AG09319 (cell line): Measurements from ENCODE around the gene ISYNA1.
"Not testable (repeated sequence)": the region's sequence is repeated elsewhere in the genome, so short reads cannot be mapped to it uniquely, and the experiment has no call there.

ENCODE experiments used
- DNase-seq: peaks from one replicate; pipeline ENCODE4 v3.0.0-alpha.2; 2010; ENCODE audit warnings: low read depth; ENCODE audit errors: extremely low read depth
- TF ChIP-seq, protein P1 (sequence below): IDR thresholded peaks from 2 replicates; pipeline ENCODE4 v1.5.1; 2011; ENCODE audit warnings: low read depth, mild to moderate bottlenecking, inconsistent platforms, low read length, moderate library complexity

ISYNA1 gene

DNA sequence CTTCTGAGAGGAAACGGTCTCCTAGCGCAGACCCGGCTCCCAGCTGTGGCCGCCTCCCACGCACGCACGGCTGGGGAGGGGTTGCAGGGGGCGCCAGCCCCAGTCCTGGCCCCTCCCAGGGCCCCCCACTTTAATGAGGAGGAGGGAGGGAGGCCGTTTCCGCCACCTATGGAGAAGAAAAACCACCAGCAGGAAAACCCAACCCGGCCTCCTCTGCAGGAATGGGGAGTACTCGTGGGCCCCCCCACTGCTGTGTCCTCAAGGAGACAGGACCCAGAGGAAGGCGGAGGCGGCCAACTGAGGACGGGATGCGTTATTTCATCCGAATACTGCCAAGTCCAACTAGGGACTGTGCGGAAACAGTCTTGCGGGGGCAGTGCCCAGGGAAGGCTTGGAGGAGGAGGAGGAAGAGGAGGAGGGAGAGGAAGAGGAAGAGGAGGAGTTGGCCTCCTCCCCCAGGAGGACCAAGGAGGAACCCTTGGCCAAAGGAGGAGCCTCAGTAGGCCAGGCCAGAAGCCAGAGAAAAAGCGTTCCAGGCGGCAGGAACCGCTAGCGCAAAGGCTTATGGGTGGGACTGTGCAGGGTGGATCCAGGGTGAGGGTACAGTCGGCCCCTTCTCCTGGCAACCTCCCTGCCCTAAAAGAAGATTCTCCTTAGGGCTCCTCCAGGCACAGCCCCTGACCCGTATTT, 22.6 kb downstream of the ISYNA1 start:
- peak; percentile 71 for DNase-seq
- TF ChIP-seq, protein P1, sequence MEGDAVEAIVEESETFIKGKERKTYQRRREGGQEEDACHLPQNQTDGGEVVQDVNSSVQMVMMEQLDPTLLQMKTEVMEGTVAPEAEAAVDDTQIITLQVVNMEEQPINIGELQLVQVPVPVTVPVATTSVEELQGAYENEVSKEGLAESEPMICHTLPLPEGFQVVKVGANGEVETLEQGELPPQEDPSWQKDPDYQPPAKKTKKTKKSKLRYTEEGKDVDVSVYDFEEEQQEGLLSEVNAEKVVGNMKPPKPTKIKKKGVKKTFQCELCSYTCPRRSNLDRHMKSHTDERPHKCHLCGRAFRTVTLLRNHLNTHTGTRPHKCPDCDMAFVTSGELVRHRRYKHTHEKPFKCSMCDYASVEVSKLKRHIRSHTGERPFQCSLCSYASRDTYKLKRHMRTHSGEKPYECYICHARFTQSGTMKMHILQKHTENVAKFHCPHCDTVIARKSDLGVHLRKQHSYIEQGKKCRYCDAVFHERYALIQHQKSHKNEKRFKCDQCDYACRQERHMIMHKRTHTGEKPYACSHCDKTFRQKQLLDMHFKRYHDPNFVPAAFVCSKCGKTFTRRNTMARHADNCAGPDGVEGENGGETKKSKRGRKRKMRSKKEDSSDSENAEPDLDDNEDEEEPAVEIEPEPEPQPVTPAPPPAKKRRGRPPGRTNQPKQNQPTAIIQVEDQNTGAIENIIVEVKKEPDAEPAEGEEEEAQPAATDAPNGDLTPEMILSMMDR = no peak; the same call in 1 of the 2 replicates

DNA sequence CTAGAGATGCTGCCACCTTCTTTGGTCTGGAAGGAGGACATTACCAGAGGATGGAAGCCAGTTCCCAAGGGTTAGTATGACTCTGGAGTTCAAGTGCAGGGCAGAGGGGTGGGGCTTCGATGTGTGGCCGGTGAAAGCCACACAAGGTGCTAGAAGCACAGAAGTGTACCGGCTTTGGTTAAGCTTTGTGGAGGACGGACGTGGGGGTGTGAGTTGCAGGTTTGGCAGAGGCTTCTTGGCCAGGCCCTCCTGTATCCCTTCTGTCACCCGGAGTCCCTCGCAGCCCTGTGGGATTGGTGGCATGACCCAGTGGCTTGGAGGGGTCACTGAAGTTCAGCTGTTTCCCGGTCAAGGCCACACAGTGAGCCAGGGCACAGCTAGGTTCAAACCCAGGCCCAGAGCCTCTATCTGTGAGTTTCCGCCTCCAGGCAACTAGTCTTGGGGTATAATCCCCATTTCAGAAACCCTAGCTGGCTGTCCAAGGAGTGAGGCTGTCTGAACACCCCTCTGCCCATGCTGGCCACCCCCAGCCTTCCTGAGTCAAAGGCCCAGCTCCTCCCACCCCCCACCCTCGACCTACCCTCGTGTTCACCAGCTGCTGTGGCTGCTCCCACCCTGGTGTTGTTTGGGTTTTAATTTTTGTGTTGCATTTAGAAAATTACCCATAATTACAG, 23.3 kb downstream of the ISYNA1 start:
- no peak for DNase-seq
- TF ChIP-seq, protein P1 = no peak

DNA sequence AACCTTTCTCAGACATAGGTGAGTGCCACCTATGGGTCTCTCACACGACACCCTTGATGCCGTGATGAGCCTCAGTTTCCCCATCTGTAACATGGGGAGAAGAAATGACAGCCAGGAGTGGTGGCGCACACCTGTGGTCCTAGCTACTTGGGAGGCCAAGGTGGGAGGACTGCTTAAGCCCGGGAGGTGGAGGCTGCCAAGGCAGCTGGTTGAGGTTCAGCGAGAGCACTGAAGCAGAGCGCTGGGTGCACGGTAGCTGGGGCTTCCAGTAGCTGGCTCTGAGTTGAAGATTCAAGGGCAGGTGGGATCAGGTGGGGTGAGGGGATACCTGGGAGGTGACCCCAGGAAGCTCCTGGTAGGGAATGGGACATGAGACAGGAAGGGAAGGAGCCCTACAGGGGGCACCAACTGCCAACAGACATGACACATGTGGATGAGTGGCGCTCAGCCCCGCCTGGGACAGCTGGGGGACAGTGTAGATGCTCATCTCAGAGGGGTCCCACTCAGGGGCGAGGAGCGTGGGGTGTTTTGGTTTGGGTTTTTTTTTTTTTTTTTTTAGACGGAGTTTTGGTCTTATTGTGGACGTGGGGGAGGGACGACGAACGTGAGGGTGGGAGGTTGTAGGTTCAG, 25.2 kb downstream of the ISYNA1 start:
- TF ChIP-seq, protein P1 = no peak
- DNase-seq = no peak

DNA sequence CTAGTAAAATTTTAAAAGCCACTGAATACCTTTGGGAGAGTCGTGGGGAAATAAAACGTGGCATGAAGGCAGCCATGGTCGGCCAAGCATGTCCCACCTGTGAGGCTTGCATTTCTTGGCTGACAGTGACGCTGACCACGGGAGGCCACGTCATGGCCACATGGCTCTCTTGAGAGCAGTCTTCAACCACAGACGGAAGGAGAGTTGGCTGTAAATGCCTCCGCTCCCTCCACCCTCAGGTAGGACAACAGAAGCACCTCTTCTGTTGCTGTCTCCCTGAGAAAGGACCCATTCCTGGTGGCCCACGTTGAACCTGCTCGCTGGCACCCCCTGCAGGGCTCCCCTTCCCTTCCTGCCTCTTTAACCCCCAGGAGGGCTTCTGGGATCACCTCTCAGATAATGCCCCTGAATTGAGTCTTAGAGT, 29.9 kb downstream of the ISYNA1 start:
- TF ChIP-seq, protein P1 = peak; percentile 44
- DNase-seq = no peak

DNA sequence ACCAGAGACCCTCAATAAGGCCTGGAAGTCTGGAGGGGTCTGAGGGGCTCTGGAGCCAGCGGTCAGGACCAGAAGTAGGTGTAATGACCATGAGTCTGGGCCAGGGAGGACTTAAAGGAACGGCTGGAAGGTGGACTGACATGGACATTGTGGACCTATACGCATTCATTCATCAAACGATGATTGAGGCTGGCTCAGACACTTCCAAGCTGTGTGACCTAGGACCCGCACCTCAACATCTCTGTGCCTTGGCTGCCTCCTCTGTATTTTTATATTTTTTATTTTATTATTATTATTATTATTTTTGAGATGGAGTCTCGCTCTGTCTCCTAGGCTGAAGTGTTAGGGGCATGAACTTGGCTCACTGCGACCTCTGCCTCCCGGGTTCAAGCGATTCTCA, 31.2 kb downstream of the ISYNA1 start:
- no peak for DNase-seq
- TF ChIP-seq, protein P1 = no peak

DNA sequence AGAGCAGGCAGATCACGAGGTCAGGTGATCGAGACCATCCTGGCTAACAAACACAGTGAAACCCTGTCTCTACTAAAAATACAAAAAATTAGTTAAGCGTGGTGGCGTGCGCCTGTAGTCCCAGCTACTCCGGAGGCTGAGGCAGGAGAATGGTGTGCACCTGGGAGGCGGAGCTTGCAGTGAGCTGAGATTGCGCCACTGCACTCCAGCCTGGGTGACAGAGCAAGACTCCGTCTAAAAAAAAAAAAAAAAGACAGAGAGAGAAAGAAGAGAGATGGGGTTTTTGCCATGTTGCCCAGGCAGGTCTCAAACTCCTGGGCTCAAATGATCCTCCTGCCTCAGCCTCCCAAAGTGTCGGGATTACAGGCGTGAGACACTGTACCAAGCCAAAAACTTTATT, 32.2 kb downstream of the ISYNA1 start:
- not testable (repeated sequence) for DNase-seq

DNA sequence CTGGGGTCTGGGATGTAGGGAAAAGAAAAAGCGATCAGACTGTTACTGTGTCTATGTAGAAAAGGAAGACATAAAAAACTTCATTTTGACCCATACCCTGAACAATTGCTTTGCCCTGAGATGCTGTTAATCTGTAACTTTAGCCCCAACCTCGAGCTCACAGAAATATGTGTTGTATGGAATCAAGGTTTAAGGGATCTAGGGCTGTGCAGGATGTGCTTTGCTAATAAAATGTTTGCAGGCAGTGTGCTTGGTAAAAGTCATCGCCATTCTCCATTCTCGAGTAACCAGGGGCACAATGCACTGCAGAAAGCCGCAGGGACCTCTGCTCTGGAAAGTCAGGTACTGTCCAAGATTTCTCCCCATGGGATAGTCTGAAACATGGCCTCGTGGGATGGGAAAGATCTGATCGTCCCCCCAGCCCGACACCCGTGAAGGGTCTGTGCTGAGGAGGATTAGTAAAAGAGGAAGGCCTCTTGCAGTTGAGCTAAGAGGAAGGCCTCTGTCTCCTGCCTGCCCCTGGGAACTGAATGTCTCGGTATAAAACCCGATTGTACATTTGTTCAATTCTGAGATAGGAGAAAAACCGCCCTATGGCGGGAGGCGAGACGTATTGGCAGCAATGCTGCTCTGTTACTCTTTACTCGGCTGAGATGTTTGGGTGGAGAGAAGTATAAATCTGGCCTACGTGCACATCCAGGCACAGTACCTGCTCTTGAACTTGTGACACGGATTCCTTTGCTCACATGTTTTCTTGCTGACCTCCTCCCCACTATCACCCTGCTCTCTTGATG, 35.3 kb downstream of the ISYNA1 start:
- not testable (repeated sequence) for DNase-seq
